Mesothelial cell of epicardium (in vitro differentiated cells): ENCODE data around the gene KCNE3. TPM values are rescaled to one million over a fixed set of nuclear protein-coding genes. Genes with fewer than 3 reads are reported as not detected.

Source experiments
- DNase-seq, 2 experiments: peaks; one replicate each; pipeline ENCODE4 v3.0.0; 2021; ENCODE audit warnings: low spot score in 2 of 2; ENCODE audit not compliant: unreplicated experiment in 2 of 2
- H3K27ac Mint-ChIP-seq: 2 replicates; pipeline ENCODE4 v1.8.0; 2021; ENCODE audit warnings: mixed read lengths
- H3K27me3 Mint-ChIP-seq: 2 replicates; pipeline ENCODE4 v1.8.0; 2021; ENCODE audit warnings: low read depth, mixed read lengths
- H3K36me3 Mint-ChIP-seq: 2 replicates; pipeline ENCODE4 v1.8.0; 2021; ENCODE audit warnings: mixed read lengths
- H3K4me1 Mint-ChIP-seq: 2 replicates; pipeline ENCODE4 v1.8.0; 2021; ENCODE audit warnings: mixed read lengths
- H3K4me3 Mint-ChIP-seq: 2 replicates; pipeline ENCODE4 v1.8.0; 2021; ENCODE audit warnings: mild to moderate bottlenecking, moderate library complexity, mixed read lengths
- H3K9me3 Mint-ChIP-seq: 2 replicates; pipeline ENCODE4 v1.8.0; 2021; ENCODE audit warnings: mixed read lengths
- total RNA-seq: library from RNA; stranded (reverse); gene quantifications from 3 replicates; pipeline ENCODE4 v1.2.1, GENCODE V29; 2021
- TF ChIP-seq, protein P1 (sequence below): fragments of 200-600 bp; sonication (generic); IDR thresholded peaks from one replicate; pipeline ENCODE4 v1.5.0; 2021; ENCODE audit warnings: antibody characterized with exemption; ENCODE audit not compliant: unreplicated experiment

KCNE3 gene
- total RNA-seq, 1 donor from 2014 or later, result 5.1 TPM

DNA sequence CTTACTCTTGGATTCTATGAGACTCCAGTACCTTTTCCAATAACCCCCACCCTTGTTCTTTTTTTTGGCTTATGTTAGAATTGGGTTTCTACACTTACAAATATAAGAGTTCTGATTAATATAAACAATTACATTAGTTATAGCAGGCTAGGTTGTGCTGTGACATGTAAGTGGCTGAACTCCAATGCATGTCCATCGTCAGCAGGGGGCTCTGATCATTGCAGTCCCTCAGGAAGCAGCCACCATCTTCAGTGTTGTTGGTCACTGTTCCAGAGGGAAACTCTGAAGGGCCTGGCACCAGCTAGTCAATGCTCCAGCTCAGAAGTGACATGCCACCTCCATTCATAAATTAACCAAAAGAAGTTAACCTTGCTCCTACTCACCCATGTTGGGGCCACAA lies 20.5 kb upstream of the KCNE3 start:
- Mint-ChIP-seq H3K36me3 (peaks cover 3% of the 10 kb centered on the region), H3K4me3 (no peak overlapping the region), H3K27ac (no peak overlapping the region), H3K4me1 (peaks cover 11% of the 10 kb centered on the region), H3K9me3 (no peaks in the 10 kb centered on the region), H3K27me3 (no peaks in the 10 kb centered on the region)
- TF ChIP-seq, protein P1, sequence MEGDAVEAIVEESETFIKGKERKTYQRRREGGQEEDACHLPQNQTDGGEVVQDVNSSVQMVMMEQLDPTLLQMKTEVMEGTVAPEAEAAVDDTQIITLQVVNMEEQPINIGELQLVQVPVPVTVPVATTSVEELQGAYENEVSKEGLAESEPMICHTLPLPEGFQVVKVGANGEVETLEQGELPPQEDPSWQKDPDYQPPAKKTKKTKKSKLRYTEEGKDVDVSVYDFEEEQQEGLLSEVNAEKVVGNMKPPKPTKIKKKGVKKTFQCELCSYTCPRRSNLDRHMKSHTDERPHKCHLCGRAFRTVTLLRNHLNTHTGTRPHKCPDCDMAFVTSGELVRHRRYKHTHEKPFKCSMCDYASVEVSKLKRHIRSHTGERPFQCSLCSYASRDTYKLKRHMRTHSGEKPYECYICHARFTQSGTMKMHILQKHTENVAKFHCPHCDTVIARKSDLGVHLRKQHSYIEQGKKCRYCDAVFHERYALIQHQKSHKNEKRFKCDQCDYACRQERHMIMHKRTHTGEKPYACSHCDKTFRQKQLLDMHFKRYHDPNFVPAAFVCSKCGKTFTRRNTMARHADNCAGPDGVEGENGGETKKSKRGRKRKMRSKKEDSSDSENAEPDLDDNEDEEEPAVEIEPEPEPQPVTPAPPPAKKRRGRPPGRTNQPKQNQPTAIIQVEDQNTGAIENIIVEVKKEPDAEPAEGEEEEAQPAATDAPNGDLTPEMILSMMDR, result no peak
- DNase-seq, result no peak

DNA sequence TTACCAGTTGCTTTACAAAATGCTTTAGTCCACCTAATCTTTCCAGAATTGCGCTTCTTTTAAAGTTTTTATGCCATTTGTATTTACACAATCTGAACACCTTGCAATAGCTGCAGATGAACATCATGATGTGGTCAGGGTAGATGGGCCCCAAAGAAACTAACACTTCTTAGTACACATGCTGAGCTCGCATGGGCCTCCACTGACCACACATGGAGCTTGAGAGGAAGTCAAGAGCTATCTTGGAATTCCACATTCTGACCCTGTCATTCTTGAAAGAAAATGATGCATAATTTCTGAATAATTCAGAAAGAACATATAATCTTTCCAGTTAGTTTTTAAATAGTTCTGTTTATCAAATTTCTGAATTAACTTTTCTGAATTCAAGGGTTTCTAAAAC lies 18.5 kb upstream of the KCNE3 start:
- Mint-ChIP-seq H3K27me3 (no peaks in the 10 kb centered on the region), H3K36me3 (no peaks in the 10 kb centered on the region), H3K4me1 (peaks cover 3% of the 10 kb centered on the region), H3K27ac (no peak overlapping the region), H3K9me3 (no peaks in the 10 kb centered on the region), H3K4me3 (no peak overlapping the region)
- TF ChIP-seq, protein P1, result no peak
- no peak for DNase-seq

- no peak for DNase-seq
- no peaks in the 10 kb centered on the region for H3K27me3 Mint-ChIP-seq
- no peaks in the 10 kb centered on the region for H3K9me3 Mint-ChIP-seq
- no peaks in the 10 kb centered on the region for H3K36me3 Mint-ChIP-seq
- TF ChIP-seq, protein P1, result no peak
- H3K4me1 Mint-ChIP-seq, result peaks cover 9% of the 10 kb centered on the region
- no peak overlapping the region for H3K27ac Mint-ChIP-seq
- H3K4me3 Mint-ChIP-seq, result no peak overlapping the region
Measured at GRCh38 chr11:74480688-74481417, 13.5 kb upstream of the KCNE3 start.

DNA sequence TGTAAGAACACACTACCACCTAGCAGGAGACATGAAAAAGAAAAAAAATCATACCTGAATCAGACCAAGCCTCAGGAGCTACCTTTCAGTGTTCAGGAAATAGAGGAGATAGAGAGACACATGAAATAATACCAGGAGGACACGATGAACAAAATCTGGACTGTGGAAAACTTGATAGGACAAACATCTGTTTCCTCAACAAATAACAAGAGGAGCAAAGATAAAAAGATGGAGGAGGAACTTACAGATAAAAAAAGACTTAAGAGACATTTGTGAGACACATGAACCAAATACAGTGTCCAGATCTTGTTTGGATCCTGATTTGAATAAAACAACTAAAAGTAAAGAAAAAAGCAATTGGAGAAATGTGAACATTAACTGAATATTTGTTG lies 12.4 kb upstream of the KCNE3 start:
- no peak overlapping the region for H3K4me3 Mint-ChIP-seq
- no peaks in the 10 kb centered on the region for H3K36me3 Mint-ChIP-seq
- peaks cover 9% of the 10 kb centered on the region for H3K4me1 Mint-ChIP-seq
- no peaks in the 10 kb centered on the region for H3K9me3 Mint-ChIP-seq
- no peak overlapping the region for H3K27ac Mint-ChIP-seq
- no peaks in the 10 kb centered on the region for H3K27me3 Mint-ChIP-seq
- DNase-seq, result no peak
- TF ChIP-seq, protein P1, result no peak

DNA sequence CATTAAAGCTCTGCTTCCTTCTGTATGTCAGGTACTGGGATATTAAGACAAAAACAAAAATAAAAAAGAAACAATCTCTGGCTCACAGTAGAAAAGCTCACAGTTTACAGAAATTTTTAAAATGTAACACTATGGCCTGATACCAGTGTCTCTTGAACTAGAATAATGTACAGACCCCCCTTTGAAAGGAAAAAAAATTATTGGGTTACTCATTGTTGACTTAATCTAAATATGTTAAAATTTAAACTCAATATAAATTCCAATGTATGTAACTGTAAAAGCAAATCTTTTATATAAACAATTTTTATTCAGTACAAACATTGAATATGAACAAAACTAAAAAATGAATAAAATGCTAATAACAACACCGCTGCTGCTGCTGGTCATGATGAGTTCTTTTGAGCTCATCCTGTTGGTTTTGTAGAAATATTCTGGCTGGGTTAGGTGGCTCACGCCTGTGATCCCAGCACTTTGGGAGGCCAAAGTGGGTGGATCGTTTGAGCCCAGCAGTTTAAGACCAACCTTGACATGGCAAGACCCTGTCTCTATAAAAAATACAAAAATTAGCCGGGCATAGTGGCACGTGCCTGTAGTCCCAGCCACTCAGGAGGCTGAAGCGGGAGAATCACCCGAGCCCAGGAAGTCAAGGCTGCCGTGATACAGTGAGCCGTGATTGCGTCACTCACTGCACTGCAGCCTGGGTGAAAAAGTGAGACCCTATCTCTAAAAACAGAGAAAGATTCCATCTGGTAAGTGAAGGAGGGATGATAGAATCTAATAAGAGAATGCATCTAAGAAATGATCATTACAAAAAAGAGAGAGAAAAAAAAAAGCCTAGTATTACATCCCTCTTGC lies 11.8 kb upstream of the KCNE3 start:
- TF ChIP-seq, protein P1, result no peak
- Mint-ChIP-seq H3K27me3 (no peaks in the 10 kb centered on the region), H3K27ac (no peak overlapping the region), H3K36me3 (no peaks in the 10 kb centered on the region), H3K9me3 (no peaks in the 10 kb centered on the region), H3K4me3 (no peak overlapping the region), H3K4me1 (peaks cover 9% of the 10 kb centered on the region)
- DNase-seq, result no peak
